ENCODE results near the gene RGS16. TPM values are rescaled to one million over a fixed set of nuclear protein-coding genes. Genes with fewer than 3 reads are reported as not detected.

Gene RGS16
- total and polyA plus RNA-seq, 8 donors, result 0.58 to 29.0 (median 1.9) TPM; not detected in 1

DNA sequence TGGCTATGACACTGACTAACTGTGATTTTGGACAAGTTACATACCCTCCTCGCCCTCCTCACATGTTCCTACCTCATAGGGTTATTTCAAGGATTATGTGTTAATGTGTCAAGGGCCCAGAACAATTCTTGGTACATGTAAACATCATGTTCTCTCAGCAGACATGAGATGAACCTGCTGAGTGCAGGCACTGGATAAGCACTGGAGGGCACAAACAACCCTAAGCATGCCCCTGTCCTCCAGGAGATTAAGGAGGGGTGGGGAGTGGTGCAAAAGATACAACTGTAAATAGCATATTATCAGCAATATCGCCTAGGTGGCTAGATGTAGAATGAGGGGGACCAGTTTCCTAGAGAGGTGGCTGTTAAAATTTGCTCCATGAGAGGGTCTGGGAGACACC is 17.7 kb upstream of the RGS16 start:
- Histone ChIP-seq H3K36me3 (no peaks in the 10 kb centered on the region), H3K9me3 (no peaks in the 10 kb centered on the region), H3K4me3 (no peak overlapping the region), H3K4me1 (peaks cover 0 to 12% (median 3%) of the 10 kb centered on the region in 4 donors), H3K27me3 (no peaks in the 10 kb centered on the region), H3K27ac (no peak overlapping the region)
- WGBS, 5 donors, result 72 to 91% (median 81%) methylated on average over 2 of the region's 2 CpGs
- TF ChIP-seq POLR2A (IDR thresholded peaks at IDR 0.05) (no peak), POLR2AphosphoS5 (IDR thresholded peaks at IDR 0.05) (no peak), EP300 (IDR thresholded peaks at IDR 0.05) (no peak)
- TF ChIP-seq, protein P1, sequence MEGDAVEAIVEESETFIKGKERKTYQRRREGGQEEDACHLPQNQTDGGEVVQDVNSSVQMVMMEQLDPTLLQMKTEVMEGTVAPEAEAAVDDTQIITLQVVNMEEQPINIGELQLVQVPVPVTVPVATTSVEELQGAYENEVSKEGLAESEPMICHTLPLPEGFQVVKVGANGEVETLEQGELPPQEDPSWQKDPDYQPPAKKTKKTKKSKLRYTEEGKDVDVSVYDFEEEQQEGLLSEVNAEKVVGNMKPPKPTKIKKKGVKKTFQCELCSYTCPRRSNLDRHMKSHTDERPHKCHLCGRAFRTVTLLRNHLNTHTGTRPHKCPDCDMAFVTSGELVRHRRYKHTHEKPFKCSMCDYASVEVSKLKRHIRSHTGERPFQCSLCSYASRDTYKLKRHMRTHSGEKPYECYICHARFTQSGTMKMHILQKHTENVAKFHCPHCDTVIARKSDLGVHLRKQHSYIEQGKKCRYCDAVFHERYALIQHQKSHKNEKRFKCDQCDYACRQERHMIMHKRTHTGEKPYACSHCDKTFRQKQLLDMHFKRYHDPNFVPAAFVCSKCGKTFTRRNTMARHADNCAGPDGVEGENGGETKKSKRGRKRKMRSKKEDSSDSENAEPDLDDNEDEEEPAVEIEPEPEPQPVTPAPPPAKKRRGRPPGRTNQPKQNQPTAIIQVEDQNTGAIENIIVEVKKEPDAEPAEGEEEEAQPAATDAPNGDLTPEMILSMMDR (IDR thresholded peaks at IDR 0.05), result no peak
- no peak for DNase-seq
- intact Hi-C loops (cut with DNase I; ENCODE audit: low total_unique reads), result no loop called here

DNA sequence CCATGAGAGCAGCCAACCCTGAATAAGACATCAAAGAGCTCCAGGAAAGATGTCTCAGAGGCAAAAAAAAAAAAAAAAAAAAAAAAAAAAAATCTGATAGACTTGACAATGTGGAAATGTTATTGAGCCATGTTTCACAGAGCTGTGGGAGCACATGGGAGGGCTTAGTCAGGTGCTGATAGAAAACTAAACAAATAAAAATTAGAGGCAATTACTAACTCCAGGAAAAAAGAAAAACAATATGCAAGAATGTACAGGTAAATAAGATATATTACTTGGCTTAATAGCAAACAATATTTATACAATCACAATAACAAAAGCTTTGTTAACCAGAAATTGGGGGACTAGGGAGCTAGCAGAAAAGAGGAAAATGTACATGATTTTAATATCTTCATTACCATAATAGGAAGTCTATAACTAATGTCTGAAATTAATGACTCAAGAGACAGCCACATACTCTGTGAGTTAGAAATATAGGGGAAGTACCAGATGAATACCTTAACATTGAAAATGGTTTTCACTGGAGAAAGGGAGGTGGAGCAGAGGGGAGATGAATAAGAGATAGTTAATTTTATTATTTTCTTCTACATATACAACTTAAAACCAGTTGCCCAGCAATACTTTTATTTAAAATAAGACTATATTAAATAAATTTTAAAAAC is 16.9 kb upstream of the RGS16 start:
- Histone ChIP-seq H3K27ac (no peak overlapping the region), H3K4me3 (no peak overlapping the region), H3K9me3 (no peaks in the 10 kb centered on the region), H3K4me1 (peaks cover 5 to 20% (median 10%) of the 10 kb centered on the region in 4 donors), H3K27me3 (no peaks in the 10 kb centered on the region), H3K36me3 (no peaks in the 10 kb centered on the region)
- TF ChIP-seq POLR2AphosphoS5 (IDR thresholded peaks at IDR 0.05) (no peak), POLR2A (IDR thresholded peaks at IDR 0.05) (no peak), EP300 (IDR thresholded peaks at IDR 0.05) (no peak)
- TF ChIP-seq, protein P1 (IDR thresholded peaks at IDR 0.05), result no peak
- intact Hi-C loops (cut with DNase I; ENCODE audit: low total_unique reads), result no loop called here
- DNase-seq, result no peak

- no peak for DNase-seq
- peaks cover 0 to 11% (median 0%) of the 10 kb centered on the region in 3 donors for H3K27me3 ChIP-seq
- H3K27ac ChIP-seq, result peak overlapping the region in 2 of 5 donors; percentile 27 to 64
- no peaks in the 10 kb centered on the region for H3K9me3 ChIP-seq
- 51 to 58% (median 57%) methylated on average over 6 of the region's 6 CpGs for WGBS, 5 donors
- no peaks in the 10 kb centered on the region for H3K36me3 ChIP-seq
- no peak overlapping the region for H3K4me3 ChIP-seq
- intact Hi-C loops (cut with DNase I; ENCODE audit: low total_unique reads), result no loop called here
- peaks cover 21 to 44% (median 28%) of the 10 kb centered on the region in 4 donors for H3K4me1 ChIP-seq
- TF ChIP-seq POLR2A (IDR thresholded peaks at IDR 0.05), result no peak
- no peak for TF ChIP-seq EP300 (IDR thresholded peaks at IDR 0.05)
- no peak for TF ChIP-seq POLR2AphosphoS5 (IDR thresholded peaks at IDR 0.05)
- TF ChIP-seq, protein P1 (IDR thresholded peaks at IDR 0.05), result no peak
Observed at GRCh38 chr1:182617734-182618351, 13.7 kb upstream of the RGS16 start.

GRCh38 chr1:182617014-182617429 is 12.8 kb upstream of the RGS16 start:
- WGBS, 5 donors, result 38 to 68% (median 46%) methylated on average over 4 of the region's 4 CpGs
- no peaks in the 10 kb centered on the region for H3K36me3 ChIP-seq
- H3K4me1 ChIP-seq, result peaks cover 21 to 44% (median 28%) of the 10 kb centered on the region in 4 donors
- H3K27ac ChIP-seq, result peak overlapping the region in 1 of 5 donors; percentile 93
- H3K27me3 ChIP-seq, result peaks cover 0 to 11% (median 0%) of the 10 kb centered on the region in 3 donors
- no peak for TF ChIP-seq POLR2A (IDR thresholded peaks at IDR 0.05)
- TF ChIP-seq POLR2AphosphoS5 (IDR thresholded peaks at IDR 0.05), result no peak
- TF ChIP-seq, protein P1 (IDR thresholded peaks at IDR 0.05), result no peak
- no peak for TF ChIP-seq EP300 (IDR thresholded peaks at IDR 0.05)
- intact Hi-C loops (cut with DNase I; ENCODE audit: low total_unique reads), result no loop called here
- H3K4me3 ChIP-seq, result no peak overlapping the region
- DNase-seq, result no peak
- H3K9me3 ChIP-seq, result no peaks in the 10 kb centered on the region

Measured in stomach (tissue), 9 donors.